GM12891 (cell line): Measurements from ENCODE around the gene ARFIP1.

Source experiments
- PAX5 ChIP-seq: IDR thresholded peaks from 2 replicates; pipeline ENCODE4 v1.6.1; 2011; ENCODE audit warnings: low read length, moderate library complexity, mild to moderate bottlenecking; ENCODE audit not compliant: insufficient read depth, severe bottlenecking
- POLR2A ChIP-seq: IDR thresholded peaks from 2 replicates; pipeline ENCODE4 v1.6.1; 2011; ENCODE audit warnings: low read depth, low read length, control low read depth
- POLR2AphosphoS5 ChIP-seq: IDR thresholded peaks from 2 replicates; pipeline ENCODE4 v1.6.1; 2011; ENCODE audit warnings: low read depth, low read length, control low read depth

- TF ChIP-seq POLR2A (no peak), PAX5 (no peak), POLR2AphosphoS5 (no peak)
Observed at GRCh38 chr4:152943672-152944071, 163.9 kb downstream of the ARFIP1 start.
